HepG2 (cell line): ENCODE measurements around the gene SART1. TPM values are rescaled to one million over a fixed set of nuclear protein-coding genes. Genes with fewer than 3 reads are reported as not detected.

Experiments
- DZIP1 ChIP-seq: sonication (generic); formaldehyde crosslinking; IDR thresholded peaks from 2 replicates; pipeline ENCODE4 v1.5.0; 2020; ENCODE audit warnings: mild to moderate bottlenecking, missing genetic modification reagents
- ETS1 ChIP-seq: sonication (generic); formaldehyde crosslinking; IDR thresholded peaks from 2 replicates; pipeline ENCODE4 v1.4.0; 2020; ENCODE audit warnings: missing genetic modification reagents
- FOXK2 ChIP-seq: fragments of 450-650 bp; IDR thresholded peaks from 2 replicates; pipeline ENCODE4 v1.6.1; 2016
- FOXM1 ChIP-seq: sonication (generic); formaldehyde crosslinking; IDR thresholded peaks from 2 replicates; pipeline ENCODE4 v1.5.0; 2020; ENCODE audit warnings: missing genetic modification reagents
- HIVEP1 ChIP-seq: sonication (generic); formaldehyde crosslinking; IDR thresholded peaks from 2 replicates; pipeline ENCODE4 v1.4.0; 2020; ENCODE audit warnings: mild to moderate bottlenecking, missing genetic modification reagents
- HMGA1 ChIP-seq: sonication (generic); formaldehyde crosslinking; conservative IDR thresholded peaks from 2 replicates; pipeline ENCODE4 v1.4.0; 2020; ENCODE audit warnings: missing genetic modification reagents
- HOXA7 ChIP-seq: sonication (generic); formaldehyde crosslinking; IDR thresholded peaks from 2 replicates; pipeline ENCODE4 v1.8.1; 2022; ENCODE audit warnings: mild to moderate bottlenecking, missing genetic modification reagents, moderate library complexity
- MBNL3 ChIP-seq: fragments of 250-450 bp; sonication (Bioruptor Pico); conservative IDR thresholded peaks from 2 replicates; pipeline ENCODE4 v1.8.0; 2022; ENCODE audit warnings: mild to moderate bottlenecking, inconsistent platforms
- MTA3 ChIP-seq: sonication (generic); formaldehyde crosslinking; IDR thresholded peaks from 2 replicates; pipeline ENCODE4 v1.4.0; 2020; ENCODE audit warnings: missing genetic modification reagents
- SNAPC5 ChIP-seq: sonication (generic); formaldehyde crosslinking; IDR thresholded peaks from 2 replicates; pipeline ENCODE4 v1.8.1; 2023; ENCODE audit warnings: mild to moderate bottlenecking, missing genetic modification reagents, borderline replicate concordance
- SP4 ChIP-seq: sonication (generic); formaldehyde crosslinking; IDR thresholded peaks from 2 replicates; pipeline ENCODE4 v1.8.1; 2023; ENCODE audit warnings: mild to moderate bottlenecking, missing genetic modification reagents
- SP5 ChIP-seq: IDR thresholded peaks from 2 replicates; pipeline ENCODE4 v1.6.1; 2016; ENCODE audit warnings: low read depth, borderline replicate concordance
- TAF1 ChIP-seq: sonication (generic); formaldehyde crosslinking; IDR thresholded peaks from 2 replicates; pipeline ENCODE4 v1.4.0; 2020; ENCODE audit warnings: missing genetic modification reagents
- ZBTB33 ChIP-seq: sonication (generic); formaldehyde crosslinking; IDR thresholded peaks from 2 replicates; pipeline ENCODE4 v1.4.0; 2020; ENCODE audit warnings: missing genetic modification reagents
- ZNF263 ChIP-seq: sonication (generic); formaldehyde crosslinking; IDR thresholded peaks from 2 replicates; pipeline ENCODE4 v1.4.0; 2020; ENCODE audit warnings: missing genetic modification reagents
- ZNF468 ChIP-seq: sonication (generic); formaldehyde crosslinking; IDR thresholded peaks from 2 replicates; pipeline ENCODE4 v1.8.0; 2022; ENCODE audit warnings: mild to moderate bottlenecking, moderate library complexity, missing genetic modification reagents
- ZNF687 ChIP-seq: sonication (generic); formaldehyde crosslinking; IDR thresholded peaks from 2 replicates; pipeline ENCODE4 v1.5.1; 2020; ENCODE audit warnings: mild to moderate bottlenecking, missing genetic modification reagents, moderate library complexity
- ZNF780A ChIP-seq: sonication (generic); formaldehyde crosslinking; IDR thresholded peaks from 2 replicates; pipeline ENCODE4 v1.8.0; 2022; ENCODE audit warnings: mild to moderate bottlenecking, missing genetic modification reagents, moderate library complexity
- ZNF879 ChIP-seq: sonication (generic); formaldehyde crosslinking; IDR thresholded peaks from 2 replicates; pipeline ENCODE4 v1.8.1; 2023; ENCODE audit warnings: missing genetic modification reagents
- polyA plus RNA-seq, 8 experiments: library from polyadenylated mRNA; depleted of rRNA in 3 of 8; stranded (reverse) in 7 of 8; unstranded in 1 of 8; fragments of >200 nt; fragmentation: Illumina TruSeq in 4 of 8; extraction: Trizol in 4 of 8; gene quantifications; 2 replicates each; pipeline versions ENCODE4 v1.2.1 to v1.2.3, GENCODE V29; 2011 to 2016; ENCODE audit warnings: low read depth in 4 of 8, missing spikeins in 1 of 8, mixed read lengths in 1 of 8; ENCODE audit not compliant: insufficient read depth in 1 of 8
- total RNA-seq, 5 experiments: library from RNA; depleted of rRNA; stranded (reverse); fragments of >200 nt; fragmentation: Illumina TruSeq; extraction: Trizol; gene quantifications; 2 replicates each; pipeline ENCODE4 v1.2.3, GENCODE V29; 2016; ENCODE audit warnings: low read depth in 1 of 5

Gene SART1
- total and polyA plus RNA-seq, 2 of the 13 experiments (the other 11 are each of a cell fraction or from before 2014, with no cell fraction given) = 11.3 to 22.5 TPM

- TF ChIP-seq DZIP1 (CRISPR knock-in tag) = no peak
- no peak; the same call in 1 of the 2 replicates for TF ChIP-seq SP5 (CRISPR knock-in tag)
- no peak for TF ChIP-seq MBNL3 (CRISPR knock-in tag)
- TF ChIP-seq FOXK2 = peak; percentile 98
- no peak for TF ChIP-seq HOXA7
- peak; percentile 71 for TF ChIP-seq HIVEP1 (CRISPR knock-in tag)
- TF ChIP-seq HMGA1 = no peak
- no peak for TF ChIP-seq MTA3
- TF ChIP-seq ZNF468 (CRISPR knock-in tag) = no peak
- no peak for TF ChIP-seq ZBTB33 (CRISPR knock-in tag)
- TF ChIP-seq ZNF780A = peak; percentile 46; the same call in 1 of the 2 replicates
- TF ChIP-seq ZNF263 = 0 out of 2 replicates have a peak, but pooled peaks have one; percentile 35
- TF ChIP-seq ZNF687 (CRISPR knock-in tag) = peak; percentile 94
- no peak for TF ChIP-seq ZNF879
- peak; percentile 63 for TF ChIP-seq SP4 (CRISPR knock-in tag)
- no peak for TF ChIP-seq FOXM1 (CRISPR knock-in tag)
- TF ChIP-seq ETS1 (CRISPR knock-in tag) = no peak
- no peak for TF ChIP-seq SNAPC5 (CRISPR knock-in tag)
- TF ChIP-seq TAF1 (CRISPR knock-in tag) = peak; percentile 97
Measured at GRCh38 chr11:65961267-65962140, at the start of gene SART1 (continued).
